Left ventricle myocardium inferior (tissue), 1 donor: ENCODE measurements around the gene ADD3. TPM values are rescaled to one million over a fixed set of nuclear protein-coding genes. Genes with fewer than 3 reads are reported as not detected.

ENCODE experiments used
- DNase-seq: peaks from one replicate; pipeline ENCODE4 v3.0.0-alpha.2; 2020
- H3K27ac ChIP-seq: fragments of 200-600 bp; replicated peaks from 2 replicates; pipeline ENCODE4 v1.8.0; 2021
- H3K27me3 ChIP-seq: fragments of 200-600 bp; 2 replicates; pipeline ENCODE4 v1.8.0; 2021; ENCODE audit warnings: low read depth
- H3K36me3 ChIP-seq: fragments of 200-600 bp; 2 replicates; pipeline ENCODE4 v1.8.0; 2021
- H3K4me1 ChIP-seq: fragments of 200-600 bp; 2 replicates; pipeline ENCODE4 v1.8.0; 2021
- H3K4me3 ChIP-seq: fragments of 200-600 bp; 2 replicates; pipeline ENCODE4 v1.8.0; 2021; ENCODE audit warnings: mild to moderate bottlenecking, moderate library complexity
- H3K9me3 ChIP-seq: fragments of 200-600 bp; replicated peaks from 2 replicates; pipeline ENCODE4 v1.8.0; 2021
- CTCF ChIP-seq: fragments of 200-600 bp; IDR thresholded peaks from 2 replicates; pipeline ENCODE4 v1.8.0; 2021; ENCODE audit warnings: antibody characterized with exemption, mild to moderate bottlenecking, borderline replicate concordance
- intact Hi-C: fragments of 100-400 bp; cut with micrococcal nuclease; formaldehyde crosslinking; loops from one replicate; pipeline ENCODE4 v1.11.0; 2022
- total RNA-seq: library from RNA; stranded (reverse); fragmentation: NEBNext Ultra II Directional; extraction: Animal tissue kit (Norgen Biotek cat#: 25700); gene quantifications from one replicate; pipeline ENCODE4 v1.2.1, GENCODE V29; 2021
- donor health status: DM: no; HTN: yes; CAD: no; lungs with severe emphysema.

Gene ADD3
- total RNA-seq, 1 donor from 2014 or later: 113 TPM

- intact Hi-C loops: no loop called here
- no peaks in the 10 kb centered on the region for H3K9me3 ChIP-seq
- no peak overlapping the region for H3K4me3 ChIP-seq
- H3K36me3 ChIP-seq: no peaks in the 10 kb centered on the region
- DNase-seq: no peak
- TF ChIP-seq CTCF: no peak
- peaks cover 29% of the 10 kb centered on the region for H3K27me3 ChIP-seq
- H3K4me1 ChIP-seq: peaks cover 19% of the 10 kb centered on the region
- H3K27ac ChIP-seq: no peak overlapping the region
These were observed 156.1 kb downstream of the ADD3 start for GRCh38 chr10:110163841-110164240.

- DNase-seq: no peak
- Histone ChIP-seq H3K27ac (no peak overlapping the region), H3K27me3 (peaks cover 37% of the 10 kb centered on the region), H3K4me1 (peaks cover 32% of the 10 kb centered on the region), H3K9me3 (no peaks in the 10 kb centered on the region), H3K4me3 (no peak overlapping the region), H3K36me3 (no peaks in the 10 kb centered on the region)
- intact Hi-C loops: no loop called here
- no peak for TF ChIP-seq CTCF
These were observed 157.5 kb downstream of the ADD3 start for GRCh38 chr10:110165239-110165638.

- peaks cover 37% of the 10 kb centered on the region for H3K27me3 ChIP-seq
- intact Hi-C loops: no loop called here
- no peak for DNase-seq
These were observed 159.4 kb downstream of the ADD3 start for GRCh38 chr10:110167149-110167548.

GRCh38 chr10:110168601-110169481 is 161.1 kb downstream of the ADD3 start:
- no peak for TF ChIP-seq CTCF
- no peaks in the 10 kb centered on the region for H3K36me3 ChIP-seq
- peak overlapping the region; percentile 31 for H3K4me3 ChIP-seq
- H3K27me3 ChIP-seq: peaks cover 37% of the 10 kb centered on the region
- peak overlapping the region; percentile 82 for H3K27ac ChIP-seq
- DNase-seq: no peak
- no peaks in the 10 kb centered on the region for H3K9me3 ChIP-seq
- peaks cover 32% of the 10 kb centered on the region for H3K4me1 ChIP-seq
- intact Hi-C loops: no loop called here

More at GRCh38 chr10:110167149-110167548, 159.4 kb downstream of the ADD3 start:
- no peak overlapping the region for H3K4me3 ChIP-seq
- TF ChIP-seq CTCF: no peak
- H3K4me1 ChIP-seq: peaks cover 39% of the 10 kb centered on the region
- H3K36me3 ChIP-seq: no peaks in the 10 kb centered on the region
- no peak overlapping the region for H3K27ac ChIP-seq
- no peaks in the 10 kb centered on the region for H3K9me3 ChIP-seq

GRCh38 chr10:110169586-110169985 is 161.8 kb downstream of the ADD3 start:
- no peak for DNase-seq
- H3K27ac ChIP-seq: peak overlapping the region; percentile 82
- TF ChIP-seq CTCF: no peak
- peaks cover 32% of the 10 kb centered on the region for H3K4me1 ChIP-seq
- no peak overlapping the region for H3K4me3 ChIP-seq
- intact Hi-C loops: no loop called here
- H3K27me3 ChIP-seq: peaks cover 37% of the 10 kb centered on the region
- H3K36me3 ChIP-seq: no peaks in the 10 kb centered on the region
- H3K9me3 ChIP-seq: no peaks in the 10 kb centered on the region
